Adrenal gland (tissue), 5 donors: ENCODE data around the gene PCDH9.

Experiments used
- CTCF ChIP-seq, 6 experiments: fragments of 450-650 bp in 4 of 6; fragments of 200-600 bp in 2 of 6; sonication (generic) in 1 of 6; IDR thresholded peaks; 1 replicate in 5 of 6; 2 replicates in 1 of 6; pipeline versions ENCODE4 v1.5.1 to v1.8.0; 2016 to 2021; ENCODE audit warnings: antibody characterized with exemption in 6 of 6, mild to moderate bottlenecking in 2 of 6, moderate library complexity in 1 of 6
- POLR2A ChIP-seq, 2 donors: fragments of 450-650 bp; IDR thresholded peaks; one replicate each; pipeline ENCODE4 v1.6.1; 2017; ENCODE audit warnings: antibody characterized with exemption in 2 of 2, mild to moderate bottlenecking in 2 of 2, moderate library complexity in 1 of 2
- donor health status: DM: no; HTN: no; CAD: no.

- TF ChIP-seq CTCF (IDR thresholded peaks at IDR 0.05) (no peak), POLR2A (IDR thresholded peaks at IDR 0.05) (no peak)
These were observed 83.5 kb downstream of the PCDH9 start for GRCh38 chr13:67146523-67147130.
